ENCODE data around the gene AMPH.

- no peak for TF ChIP-seq EP300 (IDR thresholded peaks at IDR 0.05; ENCODE audit: low read depth)
- TF ChIP-seq CTCF (IDR thresholded peaks at IDR 0.05): no peak
- TF ChIP-seq POLR2A (IDR thresholded peaks at IDR 0.05): no peak
Measured at GRCh38 chr7:38512291-38512690, 118.9 kb downstream of the AMPH start.

Data from transverse colon (tissue), 3 donors.